GM06990 (cell line): Measurements from ENCODE around the gene RCAN1.
A peak's percentile ranks its signal among the peaks of the same experiment; 100 is the strongest.

Source experiments
- DNase-seq: peaks from one replicate; pipeline ENCODE4 v3.0.0-alpha.2; 2011; ENCODE audit not compliant: insufficient read length; ENCODE audit errors: extremely low read depth
- H3K27me3 ChIP-seq: replicated peaks from 2 replicates; pipeline ENCODE4 v1.6.0; 2011; ENCODE audit warnings: low read length; ENCODE audit not compliant: control insufficient read depth, insufficient read depth
- H3K36me3 ChIP-seq: 2 replicates; pipeline ENCODE4 v1.5.1; 2011; ENCODE audit warnings: low read length; ENCODE audit not compliant: control insufficient read depth, insufficient read depth
- H3K4me3 ChIP-seq: replicated peaks from 2 replicates; pipeline ENCODE4 v1.5.1; 2011; ENCODE audit warnings: low read depth, mild to moderate bottlenecking, control low read depth, low read length
- TF ChIP-seq, protein P1 (sequence below): IDR thresholded peaks from 2 replicates; pipeline ENCODE4 v1.5.1; 2011; ENCODE audit warnings: low read length, control low read depth, mild to moderate bottlenecking, inconsistent platforms; ENCODE audit not compliant: insufficient read depth, poor library complexity, severe bottlenecking

Gene RCAN1

DNA sequence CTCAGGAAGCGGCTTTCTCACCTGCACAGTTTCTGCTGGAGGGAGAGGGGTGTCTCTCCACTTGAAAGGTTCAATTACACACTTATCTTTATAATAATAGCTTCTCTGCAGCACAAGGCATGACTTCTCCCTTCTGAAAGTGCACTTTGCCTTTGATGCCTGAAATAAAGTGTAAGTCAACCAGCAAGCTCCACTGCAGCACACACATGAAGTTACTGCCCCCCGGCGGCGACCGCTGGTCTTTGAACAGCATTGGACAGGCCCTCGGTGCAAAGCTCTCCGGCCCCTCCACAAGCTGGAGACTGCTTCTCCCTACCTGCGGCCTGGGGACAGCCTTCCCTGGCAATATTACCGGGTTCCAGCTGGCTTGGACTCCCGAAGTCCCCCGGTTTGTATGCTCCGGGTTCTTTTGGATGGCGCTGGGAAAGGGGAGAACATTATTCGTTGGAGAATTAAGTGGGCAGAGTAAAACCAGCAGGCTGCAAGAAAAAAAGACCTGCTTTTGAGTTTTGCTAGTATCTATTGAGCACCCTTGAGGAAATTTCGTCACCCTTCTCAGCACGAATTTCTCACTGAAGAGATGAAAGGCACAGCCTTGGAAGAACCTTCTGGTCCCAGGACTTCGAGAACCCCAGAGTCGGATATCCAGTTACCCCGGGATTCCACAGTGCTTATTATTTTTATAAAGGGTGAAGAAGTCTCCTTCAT is 11.8 kb downstream of the RCAN1 start:
- peak; percentile 51 for DNase-seq
- TF ChIP-seq, protein P1, sequence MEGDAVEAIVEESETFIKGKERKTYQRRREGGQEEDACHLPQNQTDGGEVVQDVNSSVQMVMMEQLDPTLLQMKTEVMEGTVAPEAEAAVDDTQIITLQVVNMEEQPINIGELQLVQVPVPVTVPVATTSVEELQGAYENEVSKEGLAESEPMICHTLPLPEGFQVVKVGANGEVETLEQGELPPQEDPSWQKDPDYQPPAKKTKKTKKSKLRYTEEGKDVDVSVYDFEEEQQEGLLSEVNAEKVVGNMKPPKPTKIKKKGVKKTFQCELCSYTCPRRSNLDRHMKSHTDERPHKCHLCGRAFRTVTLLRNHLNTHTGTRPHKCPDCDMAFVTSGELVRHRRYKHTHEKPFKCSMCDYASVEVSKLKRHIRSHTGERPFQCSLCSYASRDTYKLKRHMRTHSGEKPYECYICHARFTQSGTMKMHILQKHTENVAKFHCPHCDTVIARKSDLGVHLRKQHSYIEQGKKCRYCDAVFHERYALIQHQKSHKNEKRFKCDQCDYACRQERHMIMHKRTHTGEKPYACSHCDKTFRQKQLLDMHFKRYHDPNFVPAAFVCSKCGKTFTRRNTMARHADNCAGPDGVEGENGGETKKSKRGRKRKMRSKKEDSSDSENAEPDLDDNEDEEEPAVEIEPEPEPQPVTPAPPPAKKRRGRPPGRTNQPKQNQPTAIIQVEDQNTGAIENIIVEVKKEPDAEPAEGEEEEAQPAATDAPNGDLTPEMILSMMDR = peak; percentile 83
- no peaks in the 10 kb centered on the region for H3K27me3 ChIP-seq
- H3K36me3 ChIP-seq = no peaks in the 10 kb centered on the region
- H3K4me3 ChIP-seq = no peak overlapping the region

DNA sequence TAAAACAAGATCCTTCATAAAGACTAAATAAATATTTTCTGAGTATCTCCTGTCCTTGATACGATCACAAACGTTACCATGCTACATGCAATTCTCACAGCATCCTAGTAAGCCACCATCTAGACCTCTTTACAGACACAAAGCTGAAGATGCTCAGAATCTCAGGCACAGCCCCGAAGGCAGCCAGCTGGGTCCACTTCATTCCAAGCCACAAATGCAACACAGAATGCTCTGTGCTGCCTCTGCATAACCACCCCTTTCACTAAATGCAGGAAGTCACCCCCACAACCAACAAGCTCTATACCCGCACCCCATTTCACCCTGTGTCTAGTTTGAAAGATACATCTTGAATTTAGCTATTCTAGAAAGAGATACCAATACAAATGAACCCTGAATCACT is 12.9 kb downstream of the RCAN1 start:
- H3K4me3 ChIP-seq = no peak overlapping the region
- no peaks in the 10 kb centered on the region for H3K27me3 ChIP-seq
- TF ChIP-seq, protein P1 = no peak
- no peak for DNase-seq
- no peaks in the 10 kb centered on the region for H3K36me3 ChIP-seq

DNA sequence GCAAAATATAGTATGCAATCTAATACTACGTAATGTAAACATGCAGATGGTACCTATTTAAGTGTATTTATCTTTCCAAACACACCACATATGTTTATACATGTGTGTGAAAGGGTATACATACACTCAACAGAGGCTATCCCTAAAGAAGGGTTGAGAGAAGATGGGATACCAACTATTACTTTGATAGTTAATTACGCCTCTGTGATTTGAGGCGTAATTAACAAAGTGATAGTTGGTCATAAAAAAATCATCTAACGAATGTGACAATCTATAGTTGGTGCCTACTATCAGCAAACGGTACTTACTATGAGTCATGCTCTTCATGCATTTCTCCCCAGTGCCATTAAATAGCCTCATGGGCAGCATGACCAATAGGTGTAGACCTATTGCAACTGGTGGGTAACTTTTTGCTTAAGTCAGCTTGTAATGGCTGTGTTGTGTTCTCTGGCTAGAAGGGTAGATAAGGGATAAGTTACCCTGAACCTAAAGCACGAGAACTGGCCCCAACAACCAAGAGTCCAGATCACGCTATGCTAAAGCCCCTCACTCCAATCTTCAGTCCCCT is 15.3 kb downstream of the RCAN1 start:
- no peak for DNase-seq
- Histone ChIP-seq H3K27me3 (no peaks in the 10 kb centered on the region), H3K36me3 (no peaks in the 10 kb centered on the region), H3K4me3 (no peak overlapping the region)
- TF ChIP-seq, protein P1 = no peak

DNA sequence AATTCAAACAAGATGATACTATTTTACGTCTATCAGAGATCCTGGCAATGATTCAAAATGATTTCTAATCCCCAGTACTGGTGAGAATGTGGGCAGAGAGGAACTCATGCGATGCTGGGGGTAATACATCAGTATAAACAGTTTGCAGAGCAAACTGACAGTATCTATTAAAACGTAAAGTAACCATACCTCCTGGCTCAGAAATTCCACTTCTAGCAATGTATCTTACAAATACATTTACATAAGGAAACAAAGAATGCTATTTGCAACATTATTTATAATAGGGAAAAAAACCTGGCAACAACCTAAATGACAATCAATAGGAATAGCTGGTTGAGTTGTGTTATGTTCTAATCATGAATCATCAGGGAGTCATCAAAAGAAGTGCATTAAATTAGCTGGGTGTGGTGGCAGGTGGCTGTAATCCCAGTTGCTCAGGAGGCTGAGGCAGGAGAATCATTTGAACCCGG is 15.9 kb downstream of the RCAN1 start:
- DNase-seq = no peak
- H3K4me3 ChIP-seq = no peak overlapping the region
- no peaks in the 10 kb centered on the region for H3K27me3 ChIP-seq
- TF ChIP-seq, protein P1 = no peak
- H3K36me3 ChIP-seq = no peaks in the 10 kb centered on the region

DNA sequence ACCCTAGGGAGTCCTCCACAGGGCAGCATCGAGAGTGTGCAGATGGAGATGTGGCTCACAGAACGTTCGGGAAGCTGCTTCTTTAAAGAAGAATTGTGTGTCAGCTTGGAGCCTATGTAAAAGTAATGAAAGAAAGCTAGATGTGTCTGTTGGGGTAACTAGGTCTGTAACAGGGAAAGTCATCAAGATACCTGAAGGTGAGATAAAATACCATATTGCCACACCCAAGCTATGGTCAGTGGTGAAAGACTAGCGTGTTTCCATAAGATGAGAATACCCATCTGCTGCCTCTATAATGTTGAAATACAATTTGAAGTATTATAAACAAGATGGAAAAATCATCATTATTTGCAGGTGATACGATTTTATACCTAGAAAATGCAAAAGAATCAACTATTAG is 17.5 kb downstream of the RCAN1 start:
- DNase-seq = no peak
- Histone ChIP-seq H3K36me3 (no peaks in the 10 kb centered on the region), H3K27me3 (no peaks in the 10 kb centered on the region), H3K4me3 (no peak overlapping the region)
- TF ChIP-seq, protein P1 = no peak
